HepG2 (cell line): ENCODE results near the gene ENO2. TPM values are rescaled to one million over a fixed set of nuclear protein-coding genes. Genes with fewer than 3 reads are reported as not detected.

Experiments used
- CHD4 ChIP-seq: fragments of 200-600 bp; sonication (generic); IDR thresholded peaks from 2 replicates; pipeline ENCODE4 v1.7.0; 2017; ENCODE audit warnings: mild to moderate bottlenecking, low read length, borderline replicate concordance
- DR1 ChIP-seq: sonication (generic); formaldehyde crosslinking; IDR thresholded peaks from 2 replicates; pipeline ENCODE4 v1.8.0; 2021; ENCODE audit warnings: mild to moderate bottlenecking, missing genetic modification reagents, inconsistent platforms
- EEA1 ChIP-seq: sonication (generic); formaldehyde crosslinking; IDR thresholded peaks from 2 replicates; pipeline ENCODE4 v1.5.1; 2020; ENCODE audit warnings: mild to moderate bottlenecking, missing genetic modification reagents, borderline replicate concordance
- GATAD1 ChIP-seq: IDR thresholded peaks from 2 replicates; pipeline ENCODE4 v1.6.1; 2016; ENCODE audit warnings: missing genetic modification reagents, missing compliant biosample characterization
- GTF2F1 ChIP-seq: fragments of 150-350 bp; IDR thresholded peaks from 2 replicates; pipeline ENCODE4 v1.6.1; 2014; ENCODE audit warnings: low read length
- HMG20B ChIP-seq: conservative IDR thresholded peaks from 2 replicates; pipeline ENCODE4 v1.6.1; 2016; ENCODE audit warnings: missing genetic modification reagents, missing compliant biosample characterization
- POLR2G ChIP-seq: fragments of 200-400 bp; formaldehyde crosslinking; IDR thresholded peaks from 2 replicates; pipeline ENCODE4 v1.6.1; 2018; ENCODE audit warnings: mild to moderate bottlenecking, low read depth, low read length, moderate library complexity
- PPARG ChIP-seq: conservative IDR thresholded peaks from 2 replicates; pipeline ENCODE4 v1.6.1; 2016; ENCODE audit warnings: missing biosample characterization, missing genetic modification reagents
- TARDBP ChIP-seq: sonication (generic); formaldehyde crosslinking; IDR thresholded peaks from 2 replicates; pipeline ENCODE4 v1.8.0; 2022; ENCODE audit warnings: mild to moderate bottlenecking, missing genetic modification reagents
- TCF7 ChIP-seq: sonication (generic); IDR thresholded peaks from 2 replicates; pipeline ENCODE4 v1.6.1; 2016; ENCODE audit warnings: antibody characterized with exemption, low read depth
- ZFYVE20 ChIP-seq: sonication (generic); formaldehyde crosslinking; IDR thresholded peaks from 2 replicates; pipeline ENCODE4 v1.8.0; 2023; ENCODE audit warnings: low read depth, mild to moderate bottlenecking, moderate library complexity, missing genetic modification reagents, borderline replicate concordance
- ZNF431 ChIP-seq: sonication (generic); formaldehyde crosslinking; IDR thresholded peaks from 2 replicates; pipeline ENCODE4 v1.9.0; 2022; ENCODE audit warnings: missing genetic modification reagents, low read depth, mild to moderate bottlenecking, borderline replicate concordance
- ZNF572 ChIP-seq: sonication (generic); formaldehyde crosslinking; IDR thresholded peaks from 2 replicates; pipeline ENCODE4 v1.5.1; 2020; ENCODE audit warnings: mild to moderate bottlenecking, missing genetic modification reagents
- ZNF878 ChIP-seq: sonication (generic); formaldehyde crosslinking; IDR thresholded peaks from 2 replicates; pipeline ENCODE4 v1.8.1; 2023; ENCODE audit warnings: mild to moderate bottlenecking, missing genetic modification reagents, moderate library complexity
- ZZZ3 ChIP-seq: sonication (generic); formaldehyde crosslinking; IDR thresholded peaks from 2 replicates; pipeline ENCODE4 v1.4.0; 2020; ENCODE audit warnings: missing genetic modification reagents, mild to moderate bottlenecking, borderline replicate concordance
- polyA plus RNA-seq, 8 experiments: library from polyadenylated mRNA; depleted of rRNA in 3 of 8; stranded (reverse) in 7 of 8; unstranded in 1 of 8; fragments of >200 nt; fragmentation: Illumina TruSeq in 4 of 8; extraction: Trizol in 4 of 8; gene quantifications; 2 replicates each; pipeline versions ENCODE4 v1.2.1 to v1.2.3, GENCODE V29; 2011 to 2016; ENCODE audit warnings: low read depth in 4 of 8, missing spikeins in 1 of 8, mixed read lengths in 1 of 8; ENCODE audit not compliant: insufficient read depth in 1 of 8
- total RNA-seq, 5 experiments: library from RNA; depleted of rRNA; stranded (reverse); fragments of >200 nt; fragmentation: Illumina TruSeq; extraction: Trizol; gene quantifications; 2 replicates each; pipeline ENCODE4 v1.2.3, GENCODE V29; 2016; ENCODE audit warnings: low read depth in 1 of 5
- TF ChIP-seq, protein P1 (sequence below): sonication (generic); formaldehyde crosslinking; IDR thresholded peaks from 2 replicates; pipeline ENCODE4 v1.8.0; 2023; ENCODE audit warnings: mild to moderate bottlenecking, missing genetic modification reagents
- TF ChIP-seq, protein P2 (sequence below): sonication (generic); formaldehyde crosslinking; IDR thresholded peaks from 2 replicates; pipeline ENCODE4 v1.4.0; 2020; ENCODE audit warnings: low read depth, mild to moderate bottlenecking, missing genetic modification reagents
- TF ChIP-seq, protein P3 (sequence below): sonication (generic); formaldehyde crosslinking; IDR thresholded peaks from 2 replicates; pipeline ENCODE4 v1.4.0; 2020; ENCODE audit warnings: missing genetic modification reagents, borderline replicate concordance
- TF ChIP-seq, protein P4 (sequence below): IDR thresholded peaks from 2 replicates; pipeline ENCODE4 v1.6.1; 2016; ENCODE audit warnings: control low read depth
- TF ChIP-seq, protein P5 (sequence below), 2 experiments: sonication (generic) in 1 of 2; formaldehyde crosslinking in 1 of 2; IDR thresholded peaks; 2 replicates each; pipeline versions ENCODE4 v1.4.0 to v1.6.1; 2018 to 2020; ENCODE audit warnings: missing genetic modification reagents in 2 of 2, borderline replicate concordance in 1 of 2, low read depth in 1 of 2, mild to moderate bottlenecking in 1 of 2, missing biosample characterization in 1 of 2
- TF ChIP-seq, protein P6 (sequence below): sonication (generic); formaldehyde crosslinking; IDR thresholded peaks from 2 replicates; pipeline ENCODE4 v1.5.1; 2020; ENCODE audit warnings: mild to moderate bottlenecking, missing genetic modification reagents, moderate library complexity

Gene ENO2
- total and polyA plus RNA-seq, 2 of the 13 experiments (the other 11 are each of a cell fraction or from before 2014, with no cell fraction given): 19.3 to 136 TPM

DNA sequence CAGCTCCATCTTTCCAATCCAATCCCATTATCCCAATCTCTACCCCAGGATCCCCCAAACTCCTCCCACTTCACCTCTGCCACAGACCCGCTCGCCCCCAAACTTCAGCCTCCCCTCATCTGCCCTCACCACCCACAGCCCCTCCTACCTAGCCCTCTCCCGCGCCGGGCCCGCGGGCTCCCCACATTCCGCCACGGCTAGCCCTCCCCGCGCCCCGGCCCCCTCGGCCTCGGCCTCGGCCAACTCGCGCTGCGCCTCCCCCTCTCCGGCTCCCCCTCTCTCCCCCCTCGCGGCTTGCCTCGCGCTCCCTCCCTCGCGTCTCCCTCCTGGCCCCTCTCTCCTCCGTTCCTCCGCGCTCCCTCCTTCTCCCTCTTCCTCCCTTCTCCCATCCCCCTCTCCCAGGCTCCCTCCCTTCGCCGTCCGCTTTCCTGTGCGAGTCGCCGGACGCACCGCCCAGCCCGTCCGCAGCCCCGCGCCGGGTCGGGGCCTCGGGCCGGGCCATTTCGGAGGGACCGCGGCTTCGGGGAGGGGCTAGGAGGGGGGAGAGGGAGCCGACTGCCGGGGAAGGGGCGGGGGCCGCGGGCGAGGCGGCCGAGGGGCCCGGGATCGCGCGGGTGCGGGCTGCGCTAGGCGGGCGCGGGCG, 13.1 kb downstream of the ENO2 start, which contains the start of gene ATN1 (continued):
- TF ChIP-seq, protein P1, sequence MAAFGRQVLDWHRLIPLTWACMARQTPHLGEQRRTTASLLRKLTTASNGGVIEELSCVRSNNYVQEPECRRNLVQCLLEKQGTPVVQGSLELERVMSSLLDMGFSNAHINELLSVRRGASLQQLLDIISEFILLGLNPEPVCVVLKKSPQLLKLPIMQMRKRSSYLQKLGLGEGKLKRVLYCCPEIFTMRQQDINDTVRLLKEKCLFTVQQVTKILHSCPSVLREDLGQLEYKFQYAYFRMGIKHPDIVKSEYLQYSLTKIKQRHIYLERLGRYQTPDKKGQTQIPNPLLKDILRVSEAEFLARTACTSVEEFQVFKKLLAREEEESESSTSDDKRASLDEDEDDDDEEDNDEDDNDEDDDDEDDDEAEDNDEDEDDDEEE (CRISPR knock-in tag): no peak
- TF ChIP-seq HMG20B (CRISPR knock-in tag) (no peak), GATAD1 (no peak), ZFYVE20 (no peak), TCF7 (no peak), DR1 (CRISPR knock-in tag) (no peak), ZNF431 (CRISPR knock-in tag) (no peak), ZZZ3 (CRISPR knock-in tag) (no peak), GTF2F1 (no peak), POLR2G (peak; percentile 75), PPARG (CRISPR knock-in tag) (no peak), TARDBP (CRISPR knock-in tag) (no peak), EEA1 (CRISPR knock-in tag) (no peak), CHD4 (no peak), ZNF878 (no peak), ZNF572 (CRISPR knock-in tag) (no peak)
- TF ChIP-seq, protein P2, sequence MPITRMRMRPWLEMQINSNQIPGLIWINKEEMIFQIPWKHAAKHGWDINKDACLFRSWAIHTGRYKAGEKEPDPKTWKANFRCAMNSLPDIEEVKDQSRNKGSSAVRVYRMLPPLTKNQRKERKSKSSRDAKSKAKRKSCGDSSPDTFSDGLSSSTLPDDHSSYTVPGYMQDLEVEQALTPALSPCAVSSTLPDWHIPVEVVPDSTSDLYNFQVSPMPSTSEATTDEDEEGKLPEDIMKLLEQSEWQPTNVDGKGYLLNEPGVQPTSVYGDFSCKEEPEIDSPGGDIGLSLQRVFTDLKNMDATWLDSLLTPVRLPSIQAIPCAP (CRISPR knock-in tag): no peak
- TF ChIP-seq, protein P3, sequence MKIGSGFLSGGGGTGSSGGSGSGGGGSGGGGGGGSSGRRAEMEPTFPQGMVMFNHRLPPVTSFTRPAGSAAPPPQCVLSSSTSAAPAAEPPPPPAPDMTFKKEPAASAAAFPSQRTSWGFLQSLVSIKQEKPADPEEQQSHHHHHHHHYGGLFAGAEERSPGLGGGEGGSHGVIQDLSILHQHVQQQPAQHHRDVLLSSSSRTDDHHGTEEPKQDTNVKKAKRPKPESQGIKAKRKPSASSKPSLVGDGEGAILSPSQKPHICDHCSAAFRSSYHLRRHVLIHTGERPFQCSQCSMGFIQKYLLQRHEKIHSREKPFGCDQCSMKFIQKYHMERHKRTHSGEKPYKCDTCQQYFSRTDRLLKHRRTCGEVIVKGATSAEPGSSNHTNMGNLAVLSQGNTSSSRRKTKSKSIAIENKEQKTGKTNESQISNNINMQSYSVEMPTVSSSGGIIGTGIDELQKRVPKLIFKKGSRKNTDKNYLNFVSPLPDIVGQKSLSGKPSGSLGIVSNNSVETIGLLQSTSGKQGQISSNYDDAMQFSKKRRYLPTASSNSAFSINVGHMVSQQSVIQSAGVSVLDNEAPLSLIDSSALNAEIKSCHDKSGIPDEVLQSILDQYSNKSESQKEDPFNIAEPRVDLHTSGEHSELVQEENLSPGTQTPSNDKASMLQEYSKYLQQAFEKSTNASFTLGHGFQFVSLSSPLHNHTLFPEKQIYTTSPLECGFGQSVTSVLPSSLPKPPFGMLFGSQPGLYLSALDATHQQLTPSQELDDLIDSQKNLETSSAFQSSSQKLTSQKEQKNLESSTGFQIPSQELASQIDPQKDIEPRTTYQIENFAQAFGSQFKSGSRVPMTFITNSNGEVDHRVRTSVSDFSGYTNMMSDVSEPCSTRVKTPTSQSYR: peak; percentile 76
- TF ChIP-seq, protein P4, sequence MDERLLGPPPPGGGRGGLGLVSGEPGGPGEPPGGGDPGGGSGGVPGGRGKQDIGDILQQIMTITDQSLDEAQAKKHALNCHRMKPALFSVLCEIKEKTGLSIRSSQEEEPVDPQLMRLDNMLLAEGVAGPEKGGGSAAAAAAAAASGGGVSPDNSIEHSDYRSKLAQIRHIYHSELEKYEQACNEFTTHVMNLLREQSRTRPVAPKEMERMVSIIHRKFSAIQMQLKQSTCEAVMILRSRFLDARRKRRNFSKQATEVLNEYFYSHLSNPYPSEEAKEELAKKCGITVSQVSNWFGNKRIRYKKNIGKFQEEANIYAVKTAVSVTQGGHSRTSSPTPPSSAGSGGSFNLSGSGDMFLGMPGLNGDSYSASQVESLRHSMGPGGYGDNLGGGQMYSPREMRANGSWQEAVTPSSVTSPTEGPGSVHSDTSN (CRISPR knock-in tag): no peak
- TF ChIP-seq, protein P5, sequence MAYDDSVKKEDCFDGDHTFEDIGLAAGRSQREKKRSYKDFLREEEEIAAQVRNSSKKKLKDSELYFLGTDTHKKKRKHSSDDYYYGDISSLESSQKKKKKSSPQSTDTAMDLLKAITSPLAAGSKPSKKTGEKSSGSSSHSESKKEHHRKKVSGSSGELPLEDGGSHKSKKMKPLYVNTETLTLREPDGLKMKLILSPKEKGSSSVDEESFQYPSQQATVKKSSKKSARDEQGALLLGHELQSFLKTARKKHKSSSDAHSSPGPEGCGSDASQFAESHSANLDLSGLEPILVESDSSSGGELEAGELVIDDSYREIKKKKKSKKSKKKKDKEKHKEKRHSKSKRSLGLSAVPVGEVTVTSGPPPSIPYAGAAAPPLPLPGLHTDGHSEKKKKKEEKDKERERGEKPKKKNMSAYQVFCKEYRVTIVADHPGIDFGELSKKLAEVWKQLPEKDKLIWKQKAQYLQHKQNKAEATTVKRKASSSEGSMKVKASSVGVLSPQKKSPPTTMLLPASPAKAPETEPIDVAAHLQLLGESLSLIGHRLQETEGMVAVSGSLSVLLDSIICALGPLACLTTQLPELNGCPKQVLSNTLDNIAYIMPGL (CRISPR knock-in tag; IDR thresholded peaks at IDR 0.05; ENCODE audit: borderline replicate concordance in 1 of 2, low read depth in 1 of 2): peak in 1 of 2 experiments; percentile 85; a peak in 3 of 4 replicates
- TF ChIP-seq, protein P6, sequence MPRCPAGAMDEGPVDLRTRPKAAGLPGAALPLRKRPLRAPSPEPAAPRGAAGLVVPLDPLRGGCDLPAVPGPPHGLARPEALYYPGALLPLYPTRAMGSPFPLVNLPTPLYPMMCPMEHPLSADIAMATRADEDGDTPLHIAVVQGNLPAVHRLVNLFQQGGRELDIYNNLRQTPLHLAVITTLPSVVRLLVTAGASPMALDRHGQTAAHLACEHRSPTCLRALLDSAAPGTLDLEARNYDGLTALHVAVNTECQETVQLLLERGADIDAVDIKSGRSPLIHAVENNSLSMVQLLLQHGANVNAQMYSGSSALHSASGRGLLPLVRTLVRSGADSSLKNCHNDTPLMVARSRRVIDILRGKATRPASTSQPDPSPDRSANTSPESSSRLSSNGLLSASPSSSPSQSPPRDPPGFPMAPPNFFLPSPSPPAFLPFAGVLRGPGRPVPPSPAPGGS (CRISPR knock-in tag): 0 out of 2 replicates have a peak, but pooled peaks have one; percentile 44
